Peyer's patch (tissue), 4 donors: Measurements from ENCODE around the gene IVNS1ABP.

Experiments used
- POLR2A ChIP-seq, 2 donors: fragments of 450-650 bp; IDR thresholded peaks; one replicate each; pipeline ENCODE4 v1.5.1; 2017; ENCODE audit warnings: antibody characterized with exemption in 2 of 2, mild to moderate bottlenecking in 2 of 2, moderate library complexity in 2 of 2
- TF ChIP-seq, protein P1 (sequence below), 6 experiments: fragments of 450-650 bp in 4 of 6; fragments of 200-600 bp in 2 of 6; sonication (generic) in 1 of 6; IDR thresholded peaks; one replicate each; pipeline ENCODE4 v1.5.1; 2017 to 2019; ENCODE audit warnings: antibody characterized with exemption in 6 of 6, mild to moderate bottlenecking in 3 of 6, moderate library complexity in 1 of 6

DNA sequence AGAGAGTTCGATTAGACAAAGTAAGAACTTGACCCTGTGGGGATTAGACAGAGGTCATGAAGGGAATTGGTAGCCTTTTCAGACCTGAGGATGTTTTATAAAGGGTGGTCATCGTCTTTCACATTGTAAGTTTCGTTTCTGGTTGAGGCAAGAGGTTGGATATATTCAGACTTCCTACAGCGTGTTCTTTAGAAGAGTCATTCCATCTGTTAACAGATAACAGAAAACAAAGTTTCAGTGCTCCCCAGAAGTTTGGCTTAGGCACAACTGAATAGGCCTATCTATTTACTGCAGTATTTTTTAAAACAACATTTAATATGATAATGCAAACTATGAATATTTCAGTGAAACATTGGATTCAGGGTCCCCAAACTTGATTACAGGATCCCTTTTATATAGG lies 17.1 kb upstream of the IVNS1ABP start:
- no peak for TF ChIP-seq POLR2A (IDR thresholded peaks at IDR 0.05)
- TF ChIP-seq, protein P1, sequence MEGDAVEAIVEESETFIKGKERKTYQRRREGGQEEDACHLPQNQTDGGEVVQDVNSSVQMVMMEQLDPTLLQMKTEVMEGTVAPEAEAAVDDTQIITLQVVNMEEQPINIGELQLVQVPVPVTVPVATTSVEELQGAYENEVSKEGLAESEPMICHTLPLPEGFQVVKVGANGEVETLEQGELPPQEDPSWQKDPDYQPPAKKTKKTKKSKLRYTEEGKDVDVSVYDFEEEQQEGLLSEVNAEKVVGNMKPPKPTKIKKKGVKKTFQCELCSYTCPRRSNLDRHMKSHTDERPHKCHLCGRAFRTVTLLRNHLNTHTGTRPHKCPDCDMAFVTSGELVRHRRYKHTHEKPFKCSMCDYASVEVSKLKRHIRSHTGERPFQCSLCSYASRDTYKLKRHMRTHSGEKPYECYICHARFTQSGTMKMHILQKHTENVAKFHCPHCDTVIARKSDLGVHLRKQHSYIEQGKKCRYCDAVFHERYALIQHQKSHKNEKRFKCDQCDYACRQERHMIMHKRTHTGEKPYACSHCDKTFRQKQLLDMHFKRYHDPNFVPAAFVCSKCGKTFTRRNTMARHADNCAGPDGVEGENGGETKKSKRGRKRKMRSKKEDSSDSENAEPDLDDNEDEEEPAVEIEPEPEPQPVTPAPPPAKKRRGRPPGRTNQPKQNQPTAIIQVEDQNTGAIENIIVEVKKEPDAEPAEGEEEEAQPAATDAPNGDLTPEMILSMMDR (IDR thresholded peaks at IDR 0.05), result no peak
